H1 (cell line): ENCODE measurements around the gene AGAP3. TPM values are rescaled to one million over a fixed set of nuclear protein-coding genes. Genes with fewer than 3 reads are reported as not detected.

Experiments used
- CHD2 ChIP-seq: IDR thresholded peaks from 2 replicates; pipeline ENCODE4 v1.6.1; 2012; ENCODE audit warnings: low read length, improper control_type of control experiment
- CHD7 ChIP-seq: fragments of 300-600 bp; sonication (generic); IDR thresholded peaks from 2 replicates; pipeline ENCODE4 v1.7.1; 2012; ENCODE audit warnings: low read length, moderate library complexity, mild to moderate bottlenecking, inconsistent platforms; ENCODE audit not compliant: insufficient replicate concordance
- POLR2A ChIP-seq, 2 experiments: IDR thresholded peaks; 1 replicate in 1 of 2; 2 replicates in 1 of 2; pipeline ENCODE4 v1.6.1; 2011; ENCODE audit warnings: low read depth in 2 of 2, low read length in 2 of 2, mild to moderate bottlenecking in 2 of 2; ENCODE audit errors: control extremely low read depth in 1 of 2
- RXRA ChIP-seq: IDR thresholded peaks from 2 replicates; pipeline ENCODE4 v1.6.1; 2011; ENCODE audit warnings: low read depth, mild to moderate bottlenecking, low read length, moderate library complexity; ENCODE audit not compliant: insufficient read depth
- SIN3A ChIP-seq, 2 experiments: IDR thresholded peaks in 1 of 2; conservative IDR thresholded peaks in 1 of 2; 2 replicates each; pipeline ENCODE4 v1.6.1; 2011 to 2012; ENCODE audit warnings: low read length in 2 of 2, improper control_type of control experiment in 1 of 2, low read depth in 1 of 2, mild to moderate bottlenecking in 1 of 2
- TEAD4 ChIP-seq: IDR thresholded peaks from 2 replicates; pipeline ENCODE4 v1.6.1; 2012; ENCODE audit warnings: low read depth, low read length, inconsistent platforms, mixed read lengths
- polyA plus RNA-seq, 7 experiments: library from polyadenylated mRNA; depleted of rRNA in 3 of 7; stranded (reverse) in 5 of 7; unstranded in 2 of 7; fragments of >200 nt in 5 of 7; fragments of 200-250 nt in 2 of 7; gene quantifications; 1 replicate in 5 of 7; 2 replicates in 1 of 7; 4 replicates in 1 of 7; pipeline versions ENCODE4 v1.2.1 to v1.2.3, GENCODE V29; 2011 to 2013; ENCODE audit warnings: missing spikeins in 2 of 7, mixed read lengths in 2 of 7
- total RNA-seq: library from RNA; stranded (reverse); fragmentation: NEBNext Ultra II Directional; extraction: Animal tissue kit (Norgen Biotek cat#: 25700); gene quantifications from 2 replicates; pipeline ENCODE4 v1.2.1, GENCODE V29; 2021

Gene AGAP3
- total and polyA plus RNA-seq, 2 of the 8 experiments (the other 6 are each of a cell fraction or from before 2014, with no cell fraction given): 66.4 to 120 TPM

DNA sequence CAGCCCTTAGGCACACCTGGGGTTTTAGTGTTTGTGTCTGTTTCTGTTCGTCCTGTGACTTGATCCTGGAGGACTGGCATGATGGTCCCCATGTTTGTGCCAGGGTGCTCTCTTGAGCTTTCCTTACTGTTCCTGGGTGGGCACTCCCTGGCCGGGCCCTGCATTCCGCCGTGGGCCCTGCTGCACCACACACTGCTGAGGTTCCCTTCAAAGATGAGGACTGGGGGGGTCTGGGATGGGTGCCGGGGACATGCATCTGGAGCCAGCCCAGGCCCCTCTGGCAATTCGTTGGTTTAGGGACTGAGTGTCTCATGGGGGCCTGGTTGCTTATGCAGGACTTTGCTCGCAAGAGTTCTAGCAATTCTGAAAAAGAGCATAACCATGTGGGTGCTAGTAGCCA lies 4.7 kb downstream of the AGAP3 start (continued):
- TF ChIP-seq CHD2 (no peak), TEAD4 (no peak), RXRA (no peak), POLR2A (IDR thresholded peaks at IDR 0.05; ENCODE audit: control extremely low read depth in 1 of 2, low read depth in 2 of 2, low read length in 2 of 2) (no peak), CHD7 (no peak), SIN3A (conservative IDR thresholded peaks at IDR 0.05 in 1 of 2, IDR thresholded peaks at IDR 0.05 in 1 of 2; ENCODE audit: low read depth in 1 of 2, low read length in 2 of 2) (no peak)
